SH-SY5Y (cell line): ENCODE measurements around the gene ADAD2.

Experiments used
- GATA2 ChIP-seq: IDR thresholded peaks from 2 replicates; pipeline ENCODE4 v1.6.1; 2011; ENCODE audit warnings: mild to moderate bottlenecking, low read depth, low read length
- GATA3 ChIP-seq: IDR thresholded peaks from 2 replicates; pipeline ENCODE4 v1.6.1; 2011; ENCODE audit warnings: low read depth, mild to moderate bottlenecking, low read length, moderate library complexity

DNA sequence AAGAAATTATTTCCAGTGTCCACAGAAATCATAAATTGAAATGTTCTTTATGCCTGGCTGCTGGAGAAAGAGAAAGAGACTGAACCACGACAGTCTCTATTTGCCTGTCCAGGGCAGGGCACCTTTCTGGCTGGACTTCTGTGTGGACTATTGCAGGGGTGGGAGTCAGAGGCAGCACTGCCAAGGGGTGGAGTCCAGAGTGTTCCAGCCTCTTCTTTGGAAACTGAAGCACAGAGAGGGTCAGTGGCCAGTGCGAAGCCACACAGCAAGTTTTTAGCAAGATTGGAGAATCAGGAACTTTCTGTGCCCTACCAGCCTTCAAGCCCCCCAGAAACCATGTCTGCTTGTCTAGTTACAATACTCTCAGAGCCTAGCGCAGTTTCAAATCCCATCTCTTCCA, 33.6 kb downstream of the ADAD2 start:
- no peak for TF ChIP-seq GATA2
- no peak for TF ChIP-seq GATA3
